WTC11 (cell line): ENCODE data around the gene MEGF11. TPM values are rescaled to one million over a fixed set of nuclear protein-coding genes. Genes with fewer than 3 reads are reported as not detected.

ENCODE experiments used
- ATAC-seq: fragments of 200-7000 bp; cut with Tn5 transposase; 2 replicates; pipeline ENCODE4 v1.10.0; 2021; ENCODE audit warnings: mild to moderate bottlenecking, moderate library complexity
- CTCF ChIA-PET: fragments of 300-600 bp; sonication (Branson Sonifier 250); formaldehyde crosslinking; loops from one replicate; lab custom pipeline; 2021; ENCODE audit warnings: antibody characterized with exemption; lab: Charles Lee
- POLR2A ChIA-PET: fragments of 350-600 bp; sonication (Branson Sonifier 250); formaldehyde crosslinking; loops from one replicate; lab custom pipeline; 2021; ENCODE audit warnings: antibody characterized with exemption; lab: Charles Lee
- DNase-seq: peaks from one replicate; pipeline ENCODE4 v3.0.0; 2021; ENCODE audit warnings: low spot score
- H3K27ac Mint-ChIP-seq: 2 replicates; pipeline ENCODE4 v1.8.0; 2021; ENCODE audit warnings: mixed read lengths
- H3K27me3 Mint-ChIP-seq: 2 replicates; pipeline ENCODE4 v1.8.0; 2021; ENCODE audit warnings: low read depth, mild to moderate bottlenecking, moderate library complexity, mixed read lengths
- H3K36me3 Mint-ChIP-seq: 2 replicates; pipeline ENCODE4 v1.8.0; 2021; ENCODE audit warnings: mixed read lengths
- H3K4me1 Mint-ChIP-seq: 2 replicates; pipeline ENCODE4 v1.8.0; 2022; ENCODE audit warnings: mixed read lengths
- H3K4me3 Mint-ChIP-seq: 2 replicates; pipeline ENCODE4 v1.8.0; 2021; ENCODE audit warnings: mild to moderate bottlenecking, moderate library complexity, mixed read lengths
- H3K9me3 Mint-ChIP-seq: 2 replicates; pipeline ENCODE4 v1.8.0; 2021; ENCODE audit warnings: mixed read lengths
- ATF1 ChIP-seq: sonication (generic); formaldehyde crosslinking; IDR thresholded peaks from 2 replicates; pipeline ENCODE4 v1.8.1; 2023; ENCODE audit warnings: mild to moderate bottlenecking, moderate library complexity, missing genetic modification reagents
- FOXK1 ChIP-seq: sonication (generic); formaldehyde crosslinking; IDR thresholded peaks from 2 replicates; pipeline ENCODE4 v1.8.0; 2022; ENCODE audit warnings: mild to moderate bottlenecking, moderate library complexity, missing genetic modification reagents
- GABPB1 ChIP-seq: sonication (generic); formaldehyde crosslinking; IDR thresholded peaks from 2 replicates; pipeline ENCODE4 v1.8.1; 2023; ENCODE audit warnings: mild to moderate bottlenecking, missing genetic modification reagents
- JUN ChIP-seq: sonication (generic); formaldehyde crosslinking; IDR thresholded peaks from 2 replicates; pipeline ENCODE4 v1.8.0; 2023; ENCODE audit warnings: mild to moderate bottlenecking, missing genetic modification reagents
- MXD4 ChIP-seq: fragments of 250-450 bp; sonication (Bioruptor Pico); IDR thresholded peaks from 2 replicates; pipeline ENCODE4 v1.8.0; 2021; ENCODE audit warnings: mild to moderate bottlenecking, moderate library complexity, borderline replicate concordance
- NFATC4 ChIP-seq: fragments of 250-450 bp; sonication (Bioruptor Pico); IDR thresholded peaks from 2 replicates; pipeline ENCODE4 v1.9.0; 2021; ENCODE audit warnings: mild to moderate bottlenecking
- NFYB ChIP-seq: sonication (generic); formaldehyde crosslinking; conservative IDR thresholded peaks from 2 replicates; pipeline ENCODE4 v1.8.0; 2022; ENCODE audit warnings: low read depth, missing genetic modification reagents
- NR2C2 ChIP-seq: sonication (generic); formaldehyde crosslinking; IDR thresholded peaks from 2 replicates; pipeline ENCODE4 v1.8.0; 2022; ENCODE audit warnings: mild to moderate bottlenecking, missing genetic modification reagents
- RORB ChIP-seq: fragments of 250-450 bp; sonication (Bioruptor Pico); IDR thresholded peaks from 2 replicates; pipeline ENCODE4 v1.9.0; 2021; ENCODE audit warnings: mild to moderate bottlenecking
- TCF7 ChIP-seq: sonication (generic); formaldehyde crosslinking; IDR thresholded peaks from 2 replicates; pipeline ENCODE4 v1.8.0; 2022; ENCODE audit warnings: mild to moderate bottlenecking, low read depth, missing genetic modification reagents, moderate library complexity
- TEAD1 ChIP-seq: sonication (generic); formaldehyde crosslinking; IDR thresholded peaks from 2 replicates; pipeline ENCODE4 v1.8.0; 2022; ENCODE audit warnings: mild to moderate bottlenecking, missing genetic modification reagents
- TP53 ChIP-seq: sonication (generic); formaldehyde crosslinking; IDR thresholded peaks from 2 replicates; pipeline ENCODE4 v1.8.1; 2023; ENCODE audit warnings: mild to moderate bottlenecking, missing genetic modification reagents
- ZNF121 ChIP-seq: sonication (generic); formaldehyde crosslinking; IDR thresholded peaks from 2 replicates; pipeline ENCODE4 v1.8.0; 2023; ENCODE audit warnings: missing genetic modification reagents
- ZNF396 ChIP-seq: fragments of 250-450 bp; sonication (Bioruptor Pico); IDR thresholded peaks from 2 replicates; pipeline ENCODE4 v1.8.0; 2021; ENCODE audit warnings: mild to moderate bottlenecking, moderate library complexity, borderline replicate concordance
- total RNA-seq: library from RNA; stranded (reverse); gene quantifications from 3 replicates; pipeline ENCODE4 v1.2.3, GENCODE V29; 2021
- TF ChIP-seq, protein P1 (sequence below): sonication (generic); formaldehyde crosslinking; IDR thresholded peaks from 2 replicates; pipeline ENCODE4 v1.8.0; 2022; ENCODE audit warnings: mild to moderate bottlenecking, missing genetic modification reagents
- TF ChIP-seq, protein P2 (sequence below): fragments of 250-450 bp; sonication (Bioruptor Pico); IDR thresholded peaks from 2 replicates; pipeline ENCODE4 v1.9.0; 2021; ENCODE audit warnings: moderate library complexity, mild to moderate bottlenecking, inconsistent platforms, borderline replicate concordance
- TF ChIP-seq, protein P3 (sequence below): sonication (generic); formaldehyde crosslinking; IDR thresholded peaks from 2 replicates; pipeline ENCODE4 v1.8.1; 2023; ENCODE audit warnings: mild to moderate bottlenecking, missing genetic modification reagents
- TF ChIP-seq, protein P4 (sequence below): sonication (generic); formaldehyde crosslinking; IDR thresholded peaks from 2 replicates; pipeline ENCODE4 v1.8.0; 2022; ENCODE audit warnings: mild to moderate bottlenecking, missing genetic modification reagents
- TF ChIP-seq, protein P5 (sequence below): sonication (generic); formaldehyde crosslinking; IDR thresholded peaks from 2 replicates; pipeline ENCODE4 v1.8.1; 2023; ENCODE audit warnings: mild to moderate bottlenecking, moderate library complexity, missing genetic modification reagents
- TF ChIP-seq, protein P6 (sequence below): fragments of 250-450 bp; sonication (Bioruptor Pico); conservative IDR thresholded peaks from 2 replicates; pipeline ENCODE4 v1.9.0; 2021; ENCODE audit warnings: mild to moderate bottlenecking
- TF ChIP-seq, protein P7 (sequence below): sonication (generic); formaldehyde crosslinking; IDR thresholded peaks from 2 replicates; pipeline ENCODE4 v1.8.0; 2022; ENCODE audit warnings: mild to moderate bottlenecking, missing genetic modification reagents

The MEGF11 gene
- total RNA-seq, 1 experiment from 2014 or later = 3.3 TPM

DNA sequence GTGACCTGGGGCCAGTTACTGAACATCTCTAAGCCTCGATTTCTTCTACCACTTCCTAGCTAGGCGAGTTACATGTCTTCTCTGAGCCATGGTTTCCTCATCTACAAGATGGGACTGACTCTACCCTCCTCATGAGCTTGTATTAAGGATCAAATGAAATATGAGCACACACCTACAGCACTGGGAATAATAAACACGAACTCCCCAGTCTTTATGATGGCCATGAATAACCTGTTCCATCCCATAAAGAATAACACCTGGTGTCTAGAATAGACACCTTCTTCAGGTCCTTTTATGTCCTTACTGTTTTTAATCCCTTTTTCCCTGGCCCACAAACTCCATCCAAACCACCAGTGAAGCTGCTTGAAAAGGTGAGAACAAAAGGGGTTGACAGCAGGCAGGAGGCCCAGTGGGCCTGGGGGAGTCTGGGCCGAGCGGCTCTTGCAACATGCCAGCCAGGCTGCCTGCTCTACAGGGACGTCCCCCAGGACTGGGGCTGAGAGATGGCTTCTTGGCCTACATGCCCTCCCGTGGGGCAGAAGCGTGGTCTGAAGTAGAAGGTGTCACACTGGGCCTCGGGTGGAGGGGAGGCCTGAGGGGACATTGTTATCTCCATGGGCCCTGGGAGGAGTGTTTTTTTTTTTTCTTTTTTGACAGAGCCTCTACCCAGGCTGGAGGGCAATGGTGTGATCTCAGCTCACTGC is 206.1 kb downstream of the MEGF11 start (continued):
- TF ChIP-seq, protein P1, sequence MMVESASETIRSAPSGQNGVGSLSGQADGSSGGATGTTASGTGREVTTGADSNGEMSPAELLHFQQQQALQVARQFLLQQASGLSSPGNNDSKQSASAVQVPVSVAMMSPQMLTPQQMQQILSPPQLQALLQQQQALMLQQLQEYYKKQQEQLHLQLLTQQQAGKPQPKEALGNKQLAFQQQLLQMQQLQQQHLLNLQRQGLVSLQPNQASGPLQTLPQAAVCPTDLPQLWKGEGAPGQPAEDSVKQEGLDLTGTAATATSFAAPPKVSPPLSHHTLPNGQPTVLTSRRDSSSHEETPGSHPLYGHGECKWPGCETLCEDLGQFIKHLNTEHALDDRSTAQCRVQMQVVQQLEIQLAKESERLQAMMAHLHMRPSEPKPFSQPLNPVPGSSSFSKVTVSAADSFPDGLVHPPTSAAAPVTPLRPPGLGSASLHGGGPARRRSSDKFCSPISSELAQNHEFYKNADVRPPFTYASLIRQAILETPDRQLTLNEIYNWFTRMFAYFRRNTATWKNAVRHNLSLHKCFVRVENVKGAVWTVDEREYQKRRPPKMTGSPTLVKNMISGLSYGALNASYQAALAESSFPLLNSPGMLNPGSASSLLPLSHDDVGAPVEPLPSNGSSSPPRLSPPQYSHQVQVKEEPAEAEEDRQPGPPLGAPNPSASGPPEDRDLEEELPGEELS (CRISPR knock-in tag) = no peak
- TF ChIP-seq, all 79 proteins: peak for 0

DNA sequence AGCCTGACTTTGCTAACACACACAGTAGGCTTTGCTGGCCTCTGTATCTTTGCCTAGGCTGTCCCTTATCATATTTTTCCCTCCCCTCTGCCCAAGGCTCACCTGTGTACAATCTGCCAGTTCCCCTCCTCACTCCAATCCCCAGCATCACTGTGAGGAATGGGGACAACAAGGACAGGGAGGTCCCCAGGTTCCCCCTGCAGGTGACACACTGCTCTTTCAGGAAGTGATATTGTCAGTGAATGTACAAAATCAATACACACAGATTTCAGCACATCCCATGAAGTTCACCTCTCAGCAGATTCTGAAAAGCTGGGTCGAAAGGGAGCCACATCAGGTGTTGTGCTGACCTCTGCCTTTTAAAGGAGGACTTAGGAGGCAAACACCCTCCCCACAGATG is 206.8 kb downstream of the MEGF11 start:
- no peaks in the 10 kb centered on the region for H3K27me3 Mint-ChIP-seq
- no peak overlapping the region for H3K27ac Mint-ChIP-seq
- peaks cover 3% of the 10 kb centered on the region; the same call in 1 of the 2 replicates for H3K9me3 Mint-ChIP-seq
- H3K4me1 Mint-ChIP-seq = peaks cover 22% of the 10 kb centered on the region
- ChIA-PET CTCF (interaction anchor here (0.9 to 1.8 kb wide), 4 partner anchors 21 to 64 kb away, joined by 3 to 6 read pairs (median 4); no protein-coding TSS in a partner anchor), POLR2A (no interaction called here)
- TF ChIP-seq, protein P2, sequence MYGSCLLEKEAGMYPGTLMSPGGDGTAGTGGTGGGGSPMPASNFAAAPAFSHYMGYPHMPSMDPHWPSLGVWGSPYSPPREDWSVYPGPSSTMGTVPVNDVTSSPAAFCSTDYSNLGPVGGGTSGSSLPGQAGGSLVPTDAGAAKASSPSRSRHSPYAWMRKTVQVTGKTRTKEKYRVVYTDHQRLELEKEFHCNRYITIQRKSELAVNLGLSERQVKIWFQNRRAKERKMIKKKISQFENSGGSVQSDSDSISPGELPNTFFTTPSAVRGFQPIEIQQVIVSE (CRISPR knock-in tag) = no peak
- no peak for TF ChIP-seq ZNF396 (CRISPR knock-in tag)
- TF ChIP-seq, protein P3, sequence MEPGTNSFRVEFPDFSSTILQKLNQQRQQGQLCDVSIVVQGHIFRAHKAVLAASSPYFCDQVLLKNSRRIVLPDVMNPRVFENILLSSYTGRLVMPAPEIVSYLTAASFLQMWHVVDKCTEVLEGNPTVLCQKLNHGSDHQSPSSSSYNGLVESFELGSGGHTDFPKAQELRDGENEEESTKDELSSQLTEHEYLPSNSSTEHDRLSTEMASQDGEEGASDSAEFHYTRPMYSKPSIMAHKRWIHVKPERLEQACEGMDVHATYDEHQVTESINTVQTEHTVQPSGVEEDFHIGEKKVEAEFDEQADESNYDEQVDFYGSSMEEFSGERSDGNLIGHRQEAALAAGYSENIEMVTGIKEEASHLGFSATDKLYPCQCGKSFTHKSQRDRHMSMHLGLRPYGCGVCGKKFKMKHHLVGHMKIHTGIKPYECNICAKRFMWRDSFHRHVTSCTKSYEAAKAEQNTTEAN (CRISPR knock-in tag) = no peak
- no peak for TF ChIP-seq ZNF121 (CRISPR knock-in tag)
- TF ChIP-seq FOXK1 (CRISPR knock-in tag) = no peak
- TF ChIP-seq, protein P4, sequence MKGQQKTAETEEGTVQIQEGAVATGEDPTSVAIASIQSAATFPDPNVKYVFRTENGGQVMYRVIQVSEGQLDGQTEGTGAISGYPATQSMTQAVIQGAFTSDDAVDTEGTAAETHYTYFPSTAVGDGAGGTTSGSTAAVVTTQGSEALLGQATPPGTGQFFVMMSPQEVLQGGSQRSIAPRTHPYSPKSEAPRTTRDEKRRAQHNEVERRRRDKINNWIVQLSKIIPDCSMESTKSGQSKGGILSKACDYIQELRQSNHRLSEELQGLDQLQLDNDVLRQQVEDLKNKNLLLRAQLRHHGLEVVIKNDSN (CRISPR knock-in tag) = no peak
- TF ChIP-seq, protein P5, sequence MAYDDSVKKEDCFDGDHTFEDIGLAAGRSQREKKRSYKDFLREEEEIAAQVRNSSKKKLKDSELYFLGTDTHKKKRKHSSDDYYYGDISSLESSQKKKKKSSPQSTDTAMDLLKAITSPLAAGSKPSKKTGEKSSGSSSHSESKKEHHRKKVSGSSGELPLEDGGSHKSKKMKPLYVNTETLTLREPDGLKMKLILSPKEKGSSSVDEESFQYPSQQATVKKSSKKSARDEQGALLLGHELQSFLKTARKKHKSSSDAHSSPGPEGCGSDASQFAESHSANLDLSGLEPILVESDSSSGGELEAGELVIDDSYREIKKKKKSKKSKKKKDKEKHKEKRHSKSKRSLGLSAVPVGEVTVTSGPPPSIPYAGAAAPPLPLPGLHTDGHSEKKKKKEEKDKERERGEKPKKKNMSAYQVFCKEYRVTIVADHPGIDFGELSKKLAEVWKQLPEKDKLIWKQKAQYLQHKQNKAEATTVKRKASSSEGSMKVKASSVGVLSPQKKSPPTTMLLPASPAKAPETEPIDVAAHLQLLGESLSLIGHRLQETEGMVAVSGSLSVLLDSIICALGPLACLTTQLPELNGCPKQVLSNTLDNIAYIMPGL (CRISPR knock-in tag) = no peak
- no peak for TF ChIP-seq RORB
- no peak for TF ChIP-seq GABPB1 (CRISPR knock-in tag)
- no peak for TF ChIP-seq NFATC4 (CRISPR knock-in tag)
- no peak for TF ChIP-seq TP53 (CRISPR knock-in tag)
- TF ChIP-seq TCF7 (CRISPR knock-in tag) = no peak
- no peak for TF ChIP-seq TEAD1
- TF ChIP-seq MXD4 (CRISPR knock-in tag) = no peak
- TF ChIP-seq NR2C2 (CRISPR knock-in tag) = no peak
- TF ChIP-seq, protein P6, sequence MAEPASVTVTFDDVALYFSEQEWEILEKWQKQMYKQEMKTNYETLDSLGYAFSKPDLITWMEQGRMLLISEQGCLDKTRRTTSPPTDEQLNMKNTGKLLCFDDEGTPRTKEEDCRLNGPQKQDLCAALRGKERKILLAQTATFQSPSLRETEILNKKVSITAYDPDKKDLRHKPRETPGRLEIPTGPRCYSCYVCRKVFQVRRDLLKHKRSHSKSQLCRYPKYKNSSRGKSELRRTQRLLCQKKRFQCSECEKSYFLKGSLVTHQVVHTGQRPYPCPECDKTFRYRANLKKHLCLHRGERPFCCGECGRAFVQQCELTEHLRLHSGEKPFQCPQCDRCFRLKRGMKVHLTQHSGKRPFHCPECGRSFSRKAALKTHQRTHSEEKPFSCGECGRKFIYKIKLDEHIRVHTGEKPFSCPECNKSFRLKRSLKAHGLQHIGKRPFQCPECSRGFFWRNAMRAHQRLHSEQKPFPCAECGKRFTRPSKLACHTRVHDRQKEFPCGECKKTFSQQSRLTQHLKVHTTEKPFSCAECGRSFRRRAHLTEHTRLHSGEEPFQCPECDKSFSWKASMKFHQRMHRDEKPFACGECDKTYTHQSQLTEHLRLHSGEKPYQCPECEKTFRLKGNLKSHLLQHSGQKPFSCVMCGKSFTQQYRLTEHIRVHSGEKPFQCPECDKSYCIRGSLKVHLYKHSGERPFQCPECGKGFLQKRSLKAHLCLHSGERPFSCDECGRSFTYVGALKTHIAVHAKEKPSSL (CRISPR knock-in tag) = no peak
- no peak for TF ChIP-seq JUN (CRISPR knock-in tag)
- no peak for TF ChIP-seq NFYB
- TF ChIP-seq ATF1 (CRISPR knock-in tag) = no peak
- TF ChIP-seq, protein P7, sequence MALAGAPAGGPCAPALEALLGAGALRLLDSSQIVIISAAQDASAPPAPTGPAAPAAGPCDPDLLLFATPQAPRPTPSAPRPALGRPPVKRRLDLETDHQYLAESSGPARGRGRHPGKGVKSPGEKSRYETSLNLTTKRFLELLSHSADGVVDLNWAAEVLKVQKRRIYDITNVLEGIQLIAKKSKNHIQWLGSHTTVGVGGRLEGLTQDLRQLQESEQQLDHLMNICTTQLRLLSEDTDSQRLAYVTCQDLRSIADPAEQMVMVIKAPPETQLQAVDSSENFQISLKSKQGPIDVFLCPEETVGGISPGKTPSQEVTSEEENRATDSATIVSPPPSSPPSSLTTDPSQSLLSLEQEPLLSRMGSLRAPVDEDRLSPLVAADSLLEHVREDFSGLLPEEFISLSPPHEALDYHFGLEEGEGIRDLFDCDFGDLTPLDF = no peak
- ATAC-seq (no peak), DNase-seq (no peak)
- H3K36me3 Mint-ChIP-seq = no peaks in the 10 kb centered on the region; the same call in 1 of the 2 replicates
- H3K4me3 Mint-ChIP-seq = no peak overlapping the region
